ENCODE data around the gene STXBP4.

Gene STXBP4

DNA sequence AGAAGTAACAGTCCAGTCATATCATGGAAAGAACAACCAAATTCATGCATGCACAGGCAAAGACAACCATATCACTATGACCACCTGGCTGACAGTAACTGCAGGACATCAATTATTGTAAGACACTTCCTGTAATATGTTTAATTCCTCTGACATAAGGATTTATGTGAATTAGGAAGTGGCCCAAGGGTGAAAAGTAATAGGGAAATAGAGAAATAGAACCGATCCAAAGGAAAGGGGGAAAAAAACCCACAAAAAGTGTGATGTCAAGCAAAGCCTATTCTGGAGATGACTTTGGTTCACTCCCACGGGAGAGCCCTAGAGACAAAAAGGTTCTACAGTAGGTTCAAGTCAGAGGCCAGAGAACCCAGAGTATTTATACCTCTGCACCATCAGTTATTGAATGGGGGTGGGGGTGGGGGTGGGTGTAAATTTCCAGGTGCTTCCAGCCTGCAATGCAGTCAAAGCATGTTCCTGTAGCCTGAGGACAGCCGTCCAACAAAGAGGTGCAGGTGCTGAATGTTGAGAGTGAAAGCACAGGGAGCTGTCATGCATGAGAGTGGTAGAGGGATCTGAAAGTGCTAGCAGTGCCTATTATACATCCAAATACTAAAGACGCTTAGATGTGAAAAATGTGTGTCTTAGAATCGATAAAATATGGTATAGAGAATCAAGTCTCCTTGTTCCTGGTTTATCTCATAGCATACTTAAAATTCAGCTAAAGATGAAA is 200.6 kb downstream of the STXBP4 start (continued):
- TF ChIP-seq, protein P1, sequence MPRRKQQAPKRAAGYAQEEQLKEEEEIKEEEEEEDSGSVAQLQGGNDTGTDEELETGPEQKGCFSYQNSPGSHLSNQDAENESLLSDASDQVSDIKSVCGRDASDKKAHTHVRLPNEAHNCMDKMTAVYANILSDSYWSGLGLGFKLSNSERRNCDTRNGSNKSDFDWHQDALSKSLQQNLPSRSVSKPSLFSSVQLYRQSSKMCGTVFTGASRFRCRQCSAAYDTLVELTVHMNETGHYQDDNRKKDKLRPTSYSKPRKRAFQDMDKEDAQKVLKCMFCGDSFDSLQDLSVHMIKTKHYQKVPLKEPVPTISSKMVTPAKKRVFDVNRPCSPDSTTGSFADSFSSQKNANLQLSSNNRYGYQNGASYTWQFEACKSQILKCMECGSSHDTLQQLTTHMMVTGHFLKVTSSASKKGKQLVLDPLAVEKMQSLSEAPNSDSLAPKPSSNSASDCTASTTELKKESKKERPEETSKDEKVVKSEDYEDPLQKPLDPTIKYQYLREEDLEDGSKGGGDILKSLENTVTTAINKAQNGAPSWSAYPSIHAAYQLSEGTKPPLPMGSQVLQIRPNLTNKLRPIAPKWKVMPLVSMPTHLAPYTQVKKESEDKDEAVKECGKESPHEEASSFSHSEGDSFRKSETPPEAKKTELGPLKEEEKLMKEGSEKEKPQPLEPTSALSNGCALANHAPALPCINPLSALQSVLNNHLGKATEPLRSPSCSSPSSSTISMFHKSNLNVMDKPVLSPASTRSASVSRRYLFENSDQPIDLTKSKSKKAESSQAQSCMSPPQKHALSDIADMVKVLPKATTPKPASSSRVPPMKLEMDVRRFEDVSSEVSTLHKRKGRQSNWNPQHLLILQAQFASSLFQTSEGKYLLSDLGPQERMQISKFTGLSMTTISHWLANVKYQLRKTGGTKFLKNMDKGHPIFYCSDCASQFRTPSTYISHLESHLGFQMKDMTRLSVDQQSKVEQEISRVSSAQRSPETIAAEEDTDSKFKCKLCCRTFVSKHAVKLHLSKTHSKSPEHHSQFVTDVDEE (CRISPR knock-in tag; IDR thresholded peaks at IDR 0.05) = no peak
- TF ChIP-seq ZFP30 (CRISPR knock-in tag; IDR thresholded peaks at IDR 0.05) = no peak

DNA sequence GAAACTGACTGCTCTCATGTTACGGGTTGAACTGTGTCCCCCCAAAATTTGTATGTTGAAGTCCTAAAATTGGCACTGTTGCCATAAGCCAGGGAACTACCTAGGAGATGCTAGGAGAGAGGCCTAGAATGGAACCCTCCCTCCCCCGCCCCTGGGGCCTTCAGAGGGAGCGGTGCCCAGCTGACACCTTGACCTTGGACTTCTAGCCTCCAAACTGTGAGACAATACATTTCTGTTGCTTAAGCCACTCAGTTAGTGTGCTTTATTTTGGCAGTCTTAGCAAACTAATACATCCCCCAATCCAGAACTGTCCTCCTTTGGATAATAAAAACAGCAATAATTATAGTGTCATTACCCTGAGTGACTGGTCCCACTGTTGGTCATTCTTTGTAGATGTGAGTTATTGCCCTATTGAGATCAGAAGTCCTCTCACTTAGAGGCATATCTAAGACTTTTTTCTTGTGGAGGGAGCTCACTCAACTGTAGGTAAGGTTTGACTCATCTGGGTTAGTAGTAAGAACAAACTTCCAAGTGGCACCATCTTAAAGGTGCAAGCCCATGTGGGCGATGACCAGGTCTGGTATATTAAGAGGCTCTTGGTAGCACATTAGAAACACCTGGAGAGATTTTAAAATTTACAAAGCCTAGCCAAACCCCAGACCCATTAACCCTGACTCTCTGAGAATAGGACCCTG is 203.2 kb downstream of the STXBP4 start:
- no peak for ATAC-seq

DNA sequence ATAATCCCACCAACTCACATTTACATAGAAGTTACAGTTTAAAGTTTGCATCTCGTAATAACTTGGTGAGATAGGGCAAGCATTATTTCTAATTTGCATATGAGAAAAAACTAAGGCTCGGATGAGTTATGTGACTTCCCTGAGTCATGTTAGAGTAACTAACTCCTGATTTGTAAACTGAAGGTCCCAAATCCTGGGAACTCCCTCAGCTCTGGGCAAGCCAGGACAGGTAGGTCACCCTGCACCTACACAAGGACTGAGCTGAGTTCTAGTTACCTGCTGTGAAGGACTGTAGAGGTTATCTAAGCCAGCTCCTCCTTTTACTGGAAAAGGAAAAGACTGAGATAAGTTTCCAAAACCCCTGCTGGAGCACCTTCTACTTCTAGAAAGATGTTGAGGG is 204.0 kb downstream of the STXBP4 start:
- TF ChIP-seq CSDC2 (CRISPR knock-in tag; IDR thresholded peaks at IDR 0.05) (no peak), ZNF565 (CRISPR knock-in tag; conservative IDR thresholded peaks at IDR 0.05; ENCODE audit: low read depth) (no peak), ZC3H10 (CRISPR knock-in tag; IDR thresholded peaks at IDR 0.05) (no peak)
- ATAC-seq = no peak

More for the DNA sequence above, 203.2 kb downstream of the STXBP4 start:
- TF ChIP-seq, protein P1 (CRISPR knock-in tag; IDR thresholded peaks at IDR 0.05) = no peak
- TF ChIP-seq, protein P2, sequence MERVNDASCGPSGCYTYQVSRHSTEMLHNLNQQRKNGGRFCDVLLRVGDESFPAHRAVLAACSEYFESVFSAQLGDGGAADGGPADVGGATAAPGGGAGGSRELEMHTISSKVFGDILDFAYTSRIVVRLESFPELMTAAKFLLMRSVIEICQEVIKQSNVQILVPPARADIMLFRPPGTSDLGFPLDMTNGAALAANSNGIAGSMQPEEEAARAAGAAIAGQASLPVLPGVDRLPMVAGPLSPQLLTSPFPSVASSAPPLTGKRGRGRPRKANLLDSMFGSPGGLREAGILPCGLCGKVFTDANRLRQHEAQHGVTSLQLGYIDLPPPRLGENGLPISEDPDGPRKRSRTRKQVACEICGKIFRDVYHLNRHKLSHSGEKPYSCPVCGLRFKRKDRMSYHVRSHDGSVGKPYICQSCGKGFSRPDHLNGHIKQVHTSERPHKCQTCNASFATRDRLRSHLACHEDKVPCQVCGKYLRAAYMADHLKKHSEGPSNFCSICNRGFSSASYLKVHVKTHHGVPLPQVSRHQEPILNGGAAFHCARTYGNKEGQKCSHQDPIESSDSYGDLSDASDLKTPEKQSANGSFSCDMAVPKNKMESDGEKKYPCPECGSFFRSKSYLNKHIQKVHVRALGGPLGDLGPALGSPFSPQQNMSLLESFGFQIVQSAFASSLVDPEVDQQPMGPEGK (CRISPR knock-in tag; IDR thresholded peaks at IDR 0.05; ENCODE audit: borderline replicate concordance) = no peak
- TF ChIP-seq ZFP30 (CRISPR knock-in tag; IDR thresholded peaks at IDR 0.05) = no peak
- no peak for TF ChIP-seq TOX (CRISPR knock-in tag; IDR thresholded peaks at IDR 0.05; ENCODE audit: borderline replicate concordance)
- TF ChIP-seq, protein P3, sequence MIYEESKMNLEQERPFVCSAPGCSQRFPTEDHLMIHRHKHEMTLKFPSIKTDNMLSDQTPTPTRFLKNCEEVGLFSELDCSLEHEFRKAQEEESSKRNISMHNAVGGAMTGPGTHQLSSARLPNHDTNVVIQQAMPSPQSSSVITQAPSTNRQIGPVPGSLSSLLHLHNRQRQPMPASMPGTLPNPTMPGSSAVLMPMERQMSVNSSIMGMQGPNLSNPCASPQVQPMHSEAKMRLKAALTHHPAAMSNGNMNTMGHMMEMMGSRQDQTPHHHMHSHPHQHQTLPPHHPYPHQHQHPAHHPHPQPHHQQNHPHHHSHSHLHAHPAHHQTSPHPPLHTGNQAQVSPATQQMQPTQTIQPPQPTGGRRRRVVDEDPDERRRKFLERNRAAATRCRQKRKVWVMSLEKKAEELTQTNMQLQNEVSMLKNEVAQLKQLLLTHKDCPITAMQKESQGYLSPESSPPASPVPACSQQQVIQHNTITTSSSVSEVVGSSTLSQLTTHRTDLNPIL (CRISPR knock-in tag; IDR thresholded peaks at IDR 0.05; ENCODE audit: low read depth) = no peak
- no peak for TF ChIP-seq ARNTL (CRISPR knock-in tag; IDR thresholded peaks at IDR 0.05; ENCODE audit: borderline replicate concordance, low read depth)
- TF ChIP-seq, protein P4, sequence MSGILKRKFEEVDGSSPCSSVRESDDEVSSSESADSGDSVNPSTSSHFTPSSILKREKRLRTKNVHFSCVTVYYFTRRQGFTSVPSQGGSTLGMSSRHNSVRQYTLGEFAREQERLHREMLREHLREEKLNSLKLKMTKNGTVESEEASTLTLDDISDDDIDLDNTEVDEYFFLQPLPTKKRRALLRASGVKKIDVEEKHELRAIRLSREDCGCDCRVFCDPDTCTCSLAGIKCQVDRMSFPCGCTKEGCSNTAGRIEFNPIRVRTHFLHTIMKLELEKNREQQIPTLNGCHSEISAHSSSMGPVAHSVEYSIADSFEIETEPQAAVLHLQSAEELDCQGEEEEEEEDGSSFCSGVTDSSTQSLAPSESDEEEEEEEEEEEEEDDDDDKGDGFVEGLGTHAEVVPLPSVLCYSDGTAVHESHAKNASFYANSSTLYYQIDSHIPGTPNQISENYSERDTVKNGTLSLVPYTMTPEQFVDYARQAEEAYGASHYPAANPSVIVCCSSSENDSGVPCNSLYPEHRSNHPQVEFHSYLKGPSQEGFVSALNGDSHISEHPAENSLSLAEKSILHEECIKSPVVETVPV (CRISPR knock-in tag; IDR thresholded peaks at IDR 0.05) = no peak

DNA sequence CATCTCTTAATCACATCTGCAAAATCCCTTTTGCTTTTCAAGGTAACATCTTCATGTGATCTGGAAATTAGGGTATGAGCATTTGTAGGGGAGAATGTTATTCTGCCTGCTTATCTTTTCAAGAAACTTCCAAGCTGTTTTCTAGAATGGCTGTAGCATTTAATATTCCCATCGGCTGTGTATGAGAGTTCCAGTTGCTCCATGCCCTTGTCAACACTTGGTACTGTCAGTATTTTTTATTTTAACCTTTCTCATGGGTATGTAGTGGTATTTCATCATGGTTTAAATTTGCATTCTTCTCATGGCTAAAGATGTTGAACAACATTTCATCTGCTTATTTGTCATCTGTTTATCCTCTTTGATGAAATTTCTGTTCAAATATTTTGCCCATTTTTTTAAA is 205.6 kb downstream of the STXBP4 start:
- ATAC-seq = no peak
- TF ChIP-seq ISL1 (CRISPR knock-in tag; IDR thresholded peaks at IDR 0.05) (no peak), BACH2 (CRISPR knock-in tag; IDR thresholded peaks at IDR 0.05; ENCODE audit: borderline replicate concordance) (no peak), ZNF70 (CRISPR knock-in tag; IDR thresholded peaks at IDR 0.05) (no peak), ZNF565 (CRISPR knock-in tag; conservative IDR thresholded peaks at IDR 0.05; ENCODE audit: low read depth) (no peak), TCF4 (CRISPR knock-in tag; IDR thresholded peaks at IDR 0.05; ENCODE audit: borderline replicate concordance) (no peak), ZFP3 (CRISPR knock-in tag; IDR thresholded peaks at IDR 0.05) (no peak), TOX (CRISPR knock-in tag; IDR thresholded peaks at IDR 0.05; ENCODE audit: borderline replicate concordance) (no peak)
- TF ChIP-seq, protein P3 (CRISPR knock-in tag; IDR thresholded peaks at IDR 0.05; ENCODE audit: low read depth) = no peak
- TF ChIP-seq, protein P1 (CRISPR knock-in tag; IDR thresholded peaks at IDR 0.05) = no peak
- TF ChIP-seq, protein P5, sequence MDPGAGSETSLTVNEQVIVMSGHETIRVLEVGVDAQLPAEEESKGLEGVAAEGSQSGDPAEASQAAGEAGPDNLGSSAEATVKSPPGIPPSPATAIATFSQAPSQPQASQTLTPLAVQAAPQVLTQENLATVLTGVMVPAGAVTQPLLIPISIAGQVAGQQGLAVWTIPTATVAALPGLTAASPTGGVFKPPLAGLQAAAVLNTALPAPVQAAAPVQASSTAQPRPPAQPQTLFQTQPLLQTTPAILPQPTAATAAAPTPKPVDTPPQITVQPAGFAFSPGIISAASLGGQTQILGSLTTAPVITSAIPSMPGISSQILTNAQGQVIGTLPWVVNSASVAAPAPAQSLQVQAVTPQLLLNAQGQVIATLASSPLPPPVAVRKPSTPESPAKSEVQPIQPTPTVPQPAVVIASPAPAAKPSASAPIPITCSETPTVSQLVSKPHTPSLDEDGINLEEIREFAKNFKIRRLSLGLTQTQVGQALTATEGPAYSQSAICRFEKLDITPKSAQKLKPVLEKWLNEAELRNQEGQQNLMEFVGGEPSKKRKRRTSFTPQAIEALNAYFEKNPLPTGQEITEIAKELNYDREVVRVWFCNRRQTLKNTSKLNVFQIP (CRISPR knock-in tag; IDR thresholded peaks at IDR 0.05; ENCODE audit: borderline replicate concordance, low read depth) = no peak
